Measurements from ENCODE around the gene MGLL.

GRCh38 chr3:127809611-127810010 is 12.7 kb downstream of the MGLL start:
- TF ChIP-seq CTCF (IDR thresholded peaks at IDR 0.05; ENCODE audit: insufficient read depth, low read length) = no peak
- TF ChIP-seq POLR2AphosphoS5 (IDR thresholded peaks at IDR 0.05; ENCODE audit: low read depth) = no peak

Measured in HL-60 (cell line).